Liver (tissue), 9 donors: ENCODE results near the gene VENTX. TPM values are rescaled to one million over a fixed set of nuclear protein-coding genes. Genes with fewer than 3 reads are reported as not detected.

Source experiments
- DNase-seq: peaks from one replicate; pipeline ENCODE4 v3.0.0-alpha.2; 2017; ENCODE audit warnings: low spot score
- H3K27ac ChIP-seq, 2 donors: one replicate each; pipeline ENCODE4 v1.7.0; 2013; ENCODE audit warnings: inconsistent platforms in 2 of 2, low read length in 2 of 2, control low read depth in 1 of 2, low read depth in 1 of 2, mild to moderate bottlenecking in 1 of 2
- H3K27me3 ChIP-seq, 4 donors: one replicate each; pipeline versions ENCODE4 v1.6.1 to v1.7.0; 2013; ENCODE audit warnings: low read length in 3 of 4, inconsistent platforms in 1 of 4, mild to moderate bottlenecking in 1 of 4, moderate library complexity in 1 of 4; ENCODE audit not compliant: control insufficient read depth in 4 of 4, insufficient read depth in 4 of 4
- H3K36me3 ChIP-seq, 4 donors: one replicate each; pipeline versions ENCODE4 v1.6.1 to v1.7.0; 2013; ENCODE audit warnings: low read length in 3 of 4, mild to moderate bottlenecking in 3 of 4, low read depth in 1 of 4, moderate library complexity in 1 of 4; ENCODE audit not compliant: control insufficient read depth in 4 of 4, insufficient read depth in 3 of 4
- H3K4me1 ChIP-seq, 4 donors: one replicate each; pipeline versions ENCODE4 v1.6.1 to v1.7.0; 2013; ENCODE audit warnings: low read length in 3 of 4, mild to moderate bottlenecking in 3 of 4, moderate library complexity in 1 of 4; ENCODE audit not compliant: control insufficient read depth in 4 of 4, insufficient read depth in 4 of 4
- H3K4me3 ChIP-seq, 3 donors: one replicate each; pipeline versions ENCODE4 v1.6.1 to v1.7.0; 2013; ENCODE audit warnings: low read length in 3 of 3, control low read depth in 1 of 3, low read depth in 1 of 3, mild to moderate bottlenecking in 1 of 3
- H3K9ac ChIP-seq, 2 donors: one replicate each; pipeline ENCODE4 v1.7.0; 2013; ENCODE audit warnings: low read length in 2 of 2, mild to moderate bottlenecking in 2 of 2, moderate library complexity in 2 of 2, control low read depth in 1 of 2, low read depth in 1 of 2
- H3K9me3 ChIP-seq, 4 donors: one replicate each; pipeline versions ENCODE4 v1.6.1 to v1.7.0; 2013; ENCODE audit warnings: low read length in 3 of 4; ENCODE audit not compliant: control insufficient read depth in 4 of 4
- ATF3 ChIP-seq: IDR thresholded peaks from 2 replicates; pipeline ENCODE4 v1.6.1; 2016; ENCODE audit warnings: antibody characterized with exemption
- EGR1 ChIP-seq, 2 donors: IDR thresholded peaks; 2 replicates each; pipeline ENCODE4 v1.6.1; 2016 to 2018; ENCODE audit warnings: antibody characterized with exemption in 2 of 2, low read depth in 2 of 2
- FOXA1 ChIP-seq: IDR thresholded peaks from 2 replicates; pipeline ENCODE4 v1.6.1; 2016; ENCODE audit warnings: antibody characterized with exemption
- FOXA2 ChIP-seq: IDR thresholded peaks from 2 replicates; pipeline ENCODE4 v1.6.1; 2016; ENCODE audit warnings: antibody characterized with exemption
- GABPA ChIP-seq, 2 donors: IDR thresholded peaks in 1 of 2; conservative IDR thresholded peaks in 1 of 2; 2 replicates each; pipeline ENCODE4 v1.6.1; 2016; ENCODE audit warnings: antibody characterized with exemption in 2 of 2, mild to moderate bottlenecking in 1 of 2, moderate library complexity in 1 of 2
- HNF4A ChIP-seq, 2 donors: conservative IDR thresholded peaks; 2 replicates each; pipeline ENCODE4 v1.6.1; 2016; ENCODE audit warnings: antibody characterized with exemption in 2 of 2, mild to moderate bottlenecking in 2 of 2
- HNF4G ChIP-seq: IDR thresholded peaks from 2 replicates; pipeline ENCODE4 v1.6.1; 2016; ENCODE audit warnings: antibody characterized with exemption
- JUND ChIP-seq, 2 donors: IDR thresholded peaks; 2 replicates each; pipeline ENCODE4 v1.6.1; 2016; ENCODE audit warnings: antibody characterized with exemption in 2 of 2
- NR2F2 ChIP-seq: IDR thresholded peaks from 2 replicates; pipeline ENCODE4 v1.6.1; 2016; ENCODE audit warnings: antibody characterized with exemption
- RAD21 ChIP-seq, 2 donors: IDR thresholded peaks; 2 replicates each; pipeline ENCODE4 v1.6.1; 2016; ENCODE audit warnings: antibody characterized with exemption in 2 of 2, mild to moderate bottlenecking in 2 of 2
- RXRA ChIP-seq, 2 donors: IDR thresholded peaks; 2 replicates each; pipeline ENCODE4 v1.6.1; 2017 to 2018; ENCODE audit warnings: antibody characterized with exemption in 2 of 2, mild to moderate bottlenecking in 1 of 2
- SP1 ChIP-seq: IDR thresholded peaks from 2 replicates; pipeline ENCODE4 v1.6.1; 2018; ENCODE audit warnings: antibody characterized with exemption, mild to moderate bottlenecking
- TAF1 ChIP-seq: conservative IDR thresholded peaks from 2 replicates; pipeline ENCODE4 v1.6.1; 2016; ENCODE audit warnings: antibody characterized with exemption, mild to moderate bottlenecking
- YY1 ChIP-seq: IDR thresholded peaks from 2 replicates; pipeline ENCODE4 v1.6.1; 2016; ENCODE audit warnings: antibody characterized with exemption, mild to moderate bottlenecking
- WGBS: extraction: QIAGEN DNeasy Blood & Tissue Kit; methylation state at CpG from one replicate; pipeline ENCODE4 v1.1.7; 2013; 5-methylcytosine and 5-hydroxymethylcytosine counted together
- polyA plus RNA-seq, 2 donors: library from polyadenylated mRNA; stranded (reverse) in 1 of 2; unstranded in 1 of 2; fragments of 200-250 nt in 1 of 2; fragments of >200 nt in 1 of 2; fragmentation: Nextera tagmentation in 1 of 2; extraction: Ambion mirVana in 1 of 2; gene quantifications; one replicate each; pipeline versions ENCODE4 v1.2.1 to v1.2.3, GENCODE V29; 2013 to 2015
- total RNA-seq, 2 donors: library from RNA; depleted of rRNA; stranded (reverse); fragments of >200 nt; gene quantifications; one replicate each; pipeline ENCODE4 v1.2.3, GENCODE V29; 2014
- TF ChIP-seq, protein P1 (sequence below): IDR thresholded peaks from 2 replicates; pipeline ENCODE4 v1.6.1; 2016; ENCODE audit warnings: antibody characterized with exemption, mild to moderate bottlenecking
- TF ChIP-seq, protein P2 (sequence below): IDR thresholded peaks from 2 replicates; pipeline ENCODE4 v1.6.1; 2016; ENCODE audit warnings: antibody characterized with exemption
- TF ChIP-seq, protein P3 (sequence below): fragments of 150-350 bp; IDR thresholded peaks from 2 replicates; pipeline ENCODE4 v1.5.1; 2017; ENCODE audit warnings: improper control_type of control experiment, low read depth, low read length; ENCODE audit not compliant: missing input control
- TF ChIP-seq, protein P4 (sequence below): IDR thresholded peaks from 2 replicates; pipeline ENCODE4 v1.6.1; 2016; ENCODE audit warnings: antibody characterized with exemption
- donor health status: healthy.
- donor health status: healthy.
- donor health status: healthy.
- donor health status: healthy.
- donor health status: healthy.

Gene VENTX
- total and polyA plus RNA-seq, 4 donors: 0.05 to 0.25 (median 0.09) TPM

- TF ChIP-seq, protein P1, sequence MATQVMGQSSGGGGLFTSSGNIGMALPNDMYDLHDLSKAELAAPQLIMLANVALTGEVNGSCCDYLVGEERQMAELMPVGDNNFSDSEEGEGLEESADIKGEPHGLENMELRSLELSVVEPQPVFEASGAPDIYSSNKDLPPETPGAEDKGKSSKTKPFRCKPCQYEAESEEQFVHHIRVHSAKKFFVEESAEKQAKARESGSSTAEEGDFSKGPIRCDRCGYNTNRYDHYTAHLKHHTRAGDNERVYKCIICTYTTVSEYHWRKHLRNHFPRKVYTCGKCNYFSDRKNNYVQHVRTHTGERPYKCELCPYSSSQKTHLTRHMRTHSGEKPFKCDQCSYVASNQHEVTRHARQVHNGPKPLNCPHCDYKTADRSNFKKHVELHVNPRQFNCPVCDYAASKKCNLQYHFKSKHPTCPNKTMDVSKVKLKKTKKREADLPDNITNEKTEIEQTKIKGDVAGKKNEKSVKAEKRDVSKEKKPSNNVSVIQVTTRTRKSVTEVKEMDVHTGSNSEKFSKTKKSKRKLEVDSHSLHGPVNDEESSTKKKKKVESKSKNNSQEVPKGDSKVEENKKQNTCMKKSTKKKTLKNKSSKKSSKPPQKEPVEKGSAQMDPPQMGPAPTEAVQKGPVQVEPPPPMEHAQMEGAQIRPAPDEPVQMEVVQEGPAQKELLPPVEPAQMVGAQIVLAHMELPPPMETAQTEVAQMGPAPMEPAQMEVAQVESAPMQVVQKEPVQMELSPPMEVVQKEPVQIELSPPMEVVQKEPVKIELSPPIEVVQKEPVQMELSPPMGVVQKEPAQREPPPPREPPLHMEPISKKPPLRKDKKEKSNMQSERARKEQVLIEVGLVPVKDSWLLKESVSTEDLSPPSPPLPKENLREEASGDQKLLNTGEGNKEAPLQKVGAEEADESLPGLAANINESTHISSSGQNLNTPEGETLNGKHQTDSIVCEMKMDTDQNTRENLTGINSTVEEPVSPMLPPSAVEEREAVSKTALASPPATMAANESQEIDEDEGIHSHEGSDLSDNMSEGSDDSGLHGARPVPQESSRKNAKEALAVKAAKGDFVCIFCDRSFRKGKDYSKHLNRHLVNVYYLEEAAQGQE: no peak
- TF ChIP-seq RXRA (IDR thresholded peaks at IDR 0.05): no peak
- no peak for TF ChIP-seq NR2F2
- TF ChIP-seq YY1: no peak
- TF ChIP-seq TAF1: no peak
- no peak for TF ChIP-seq RAD21 (IDR thresholded peaks at IDR 0.05)
- TF ChIP-seq, protein P2, sequence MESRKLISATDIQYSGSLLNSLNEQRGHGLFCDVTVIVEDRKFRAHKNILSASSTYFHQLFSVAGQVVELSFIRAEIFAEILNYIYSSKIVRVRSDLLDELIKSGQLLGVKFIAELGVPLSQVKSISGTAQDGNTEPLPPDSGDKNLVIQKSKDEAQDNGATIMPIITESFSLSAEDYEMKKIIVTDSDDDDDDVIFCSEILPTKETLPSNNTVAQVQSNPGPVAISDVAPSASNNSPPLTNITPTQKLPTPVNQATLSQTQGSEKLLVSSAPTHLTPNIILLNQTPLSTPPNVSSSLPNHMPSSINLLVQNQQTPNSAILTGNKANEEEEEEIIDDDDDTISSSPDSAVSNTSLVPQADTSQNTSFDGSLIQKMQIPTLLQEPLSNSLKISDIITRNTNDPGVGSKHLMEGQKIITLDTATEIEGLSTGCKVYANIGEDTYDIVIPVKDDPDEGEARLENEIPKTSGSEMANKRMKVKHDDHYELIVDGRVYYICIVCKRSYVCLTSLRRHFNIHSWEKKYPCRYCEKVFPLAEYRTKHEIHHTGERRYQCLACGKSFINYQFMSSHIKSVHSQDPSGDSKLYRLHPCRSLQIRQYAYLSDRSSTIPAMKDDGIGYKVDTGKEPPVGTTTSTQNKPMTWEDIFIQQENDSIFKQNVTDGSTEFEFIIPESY: no peak
- no peak for TF ChIP-seq EGR1 (IDR thresholded peaks at IDR 0.05; ENCODE audit: low read depth in 2 of 2)
- no peak for TF ChIP-seq FOXA2
Measured at GRCh38 chr10:133280391-133281059, 42.9 kb downstream of the VENTX start (continued).

GRCh38 chr10:133281084-133281483, 43.4 kb downstream of the VENTX start:
- no peak for DNase-seq
- 96% methylated on average over 14 of the region's 15 CpGs for WGBS
- TF ChIP-seq, protein P2: no peak
- TF ChIP-seq YY1 (no peak), GABPA (IDR thresholded peaks at IDR 0.05 in 1 of 2, conservative IDR thresholded peaks at IDR 0.05 in 1 of 2) (no peak), NR2F2 (no peak), ATF3 (no peak), EGR1 (IDR thresholded peaks at IDR 0.05; ENCODE audit: low read depth in 2 of 2) (no peak), JUND (IDR thresholded peaks at IDR 0.05) (no peak), HNF4A (conservative IDR thresholded peaks at IDR 0.05) (no peak), RAD21 (IDR thresholded peaks at IDR 0.05) (no peak), TAF1 (no peak), FOXA2 (no peak), SP1 (no peak), FOXA1 (no peak), HNF4G (no peak)
- TF ChIP-seq, protein P1: no peak
- TF ChIP-seq, protein P3, sequence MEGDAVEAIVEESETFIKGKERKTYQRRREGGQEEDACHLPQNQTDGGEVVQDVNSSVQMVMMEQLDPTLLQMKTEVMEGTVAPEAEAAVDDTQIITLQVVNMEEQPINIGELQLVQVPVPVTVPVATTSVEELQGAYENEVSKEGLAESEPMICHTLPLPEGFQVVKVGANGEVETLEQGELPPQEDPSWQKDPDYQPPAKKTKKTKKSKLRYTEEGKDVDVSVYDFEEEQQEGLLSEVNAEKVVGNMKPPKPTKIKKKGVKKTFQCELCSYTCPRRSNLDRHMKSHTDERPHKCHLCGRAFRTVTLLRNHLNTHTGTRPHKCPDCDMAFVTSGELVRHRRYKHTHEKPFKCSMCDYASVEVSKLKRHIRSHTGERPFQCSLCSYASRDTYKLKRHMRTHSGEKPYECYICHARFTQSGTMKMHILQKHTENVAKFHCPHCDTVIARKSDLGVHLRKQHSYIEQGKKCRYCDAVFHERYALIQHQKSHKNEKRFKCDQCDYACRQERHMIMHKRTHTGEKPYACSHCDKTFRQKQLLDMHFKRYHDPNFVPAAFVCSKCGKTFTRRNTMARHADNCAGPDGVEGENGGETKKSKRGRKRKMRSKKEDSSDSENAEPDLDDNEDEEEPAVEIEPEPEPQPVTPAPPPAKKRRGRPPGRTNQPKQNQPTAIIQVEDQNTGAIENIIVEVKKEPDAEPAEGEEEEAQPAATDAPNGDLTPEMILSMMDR: no peak
- TF ChIP-seq, protein P4, sequence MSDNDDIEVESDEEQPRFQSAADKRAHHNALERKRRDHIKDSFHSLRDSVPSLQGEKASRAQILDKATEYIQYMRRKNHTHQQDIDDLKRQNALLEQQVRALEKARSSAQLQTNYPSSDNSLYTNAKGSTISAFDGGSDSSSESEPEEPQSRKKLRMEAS: no peak
- Histone ChIP-seq H3K9ac (no peak overlapping the region), H3K4me3 (no peak overlapping the region), H3K9me3 (no peaks in the 10 kb centered on the region), H3K27ac (no peak overlapping the region), H3K4me1 (peaks cover 12 to 36% (median 27%) of the 10 kb centered on the region in 4 donors), H3K27me3 (no peaks in the 10 kb centered on the region), H3K36me3 (peaks cover 24 to 60% (median 38%) of the 10 kb centered on the region in 4 donors)
